Activated naive CD4-positive, alpha-beta T cell treated with anti-CD3 and anti-CD28 coated beads, Interleukin-2, amount 10 ng/mL, durations not matched to agents 7 days and 5 days (primary cell): ENCODE data around the gene PPP4R1.
"Not testable (repeated sequence)": the region's sequence is repeated elsewhere in the genome, so short reads cannot be mapped to it uniquely, and the experiment has no call there.

ENCODE experiments used
- CTCF ChIA-PET: fragments of 350-600 bp; sonication (Branson Sonifier 250); formaldehyde crosslinking; loops from one replicate; lab custom pipeline; 2021; ENCODE audit warnings: antibody characterized with exemption; lab: Charles Lee
- DNase-seq: peaks from one replicate; pipeline ENCODE4 v3.0.0-alpha.2; 2020
- H3K27ac Mint-ChIP-seq: one replicate; pipeline ENCODE4 v1.8.0; 2021; ENCODE audit warnings: mild to moderate bottlenecking, moderate library complexity, mixed read lengths
- H3K27me3 Mint-ChIP-seq: one replicate; pipeline ENCODE4 v1.8.0; 2021; ENCODE audit warnings: mild to moderate bottlenecking, mixed read lengths
- H3K36me3 Mint-ChIP-seq: one replicate; pipeline ENCODE4 v1.8.0; 2021; ENCODE audit warnings: mixed read lengths
- H3K4me1 Mint-ChIP-seq: one replicate; pipeline ENCODE4 v1.8.0; 2021; ENCODE audit warnings: mixed read lengths
- H3K4me3 Mint-ChIP-seq: one replicate; pipeline ENCODE4 v1.8.0; 2021; ENCODE audit warnings: mild to moderate bottlenecking, moderate library complexity, mixed read lengths
- H3K9me3 Mint-ChIP-seq: one replicate; pipeline ENCODE4 v1.8.0; 2021; ENCODE audit warnings: mixed read lengths

The PPP4R1 gene

GRCh38 chr18:9613550-9614400, 584 bp downstream of the PPP4R1 start:
- peaks cover 15% of the 10 kb centered on the region for H3K36me3 Mint-ChIP-seq
- CTCF ChIA-PET: no interaction called here
- H3K9me3 Mint-ChIP-seq: no peaks in the 10 kb centered on the region
- DNase-seq: peak; percentile 65
- H3K4me1 Mint-ChIP-seq: peaks cover 54% of the 10 kb centered on the region
- peak overlapping the region; percentile 89 for H3K4me3 Mint-ChIP-seq
- H3K27ac Mint-ChIP-seq: peak overlapping the region; percentile 92
- H3K27me3 Mint-ChIP-seq: peaks cover 8% of the 10 kb centered on the region

- Mint-ChIP-seq H3K9me3 (no peaks in the 10 kb centered on the region), H3K27ac (peak overlapping the region; percentile 20), H3K27me3 (peaks cover 4% of the 10 kb centered on the region), H3K36me3 (peaks cover 15% of the 10 kb centered on the region), H3K4me3 (peak overlapping the region; percentile 89), H3K4me1 (peaks cover 62% of the 10 kb centered on the region)
- CTCF ChIA-PET: interaction anchor here (0.6 to 1.9 kb wide), 3 partner anchors 38 to 110 kb away, joined by 4 to 6 read pairs (median 4); no protein-coding TSS in a partner anchor
- no peak for DNase-seq
These were observed 1.4 kb downstream of the PPP4R1 start for GRCh38 chr18:9612977-9613376.

GRCh38 chr18:9612215-9612830, 2.0 kb downstream of the PPP4R1 start:
- Mint-ChIP-seq H3K27ac (peak overlapping the region; percentile 53), H3K4me1 (peaks cover 62% of the 10 kb centered on the region), H3K4me3 (peak overlapping the region; percentile 89), H3K9me3 (no peaks in the 10 kb centered on the region), H3K36me3 (peaks cover 16% of the 10 kb centered on the region), H3K27me3 (peaks cover 4% of the 10 kb centered on the region)
- CTCF ChIA-PET: interaction anchor here (0.6 to 1.9 kb wide), 4 partner anchors 37 to 110 kb away, joined by 3 to 6 read pairs (median 4); no protein-coding TSS in a partner anchor
- peak; percentile 46 for DNase-seq

DNA sequence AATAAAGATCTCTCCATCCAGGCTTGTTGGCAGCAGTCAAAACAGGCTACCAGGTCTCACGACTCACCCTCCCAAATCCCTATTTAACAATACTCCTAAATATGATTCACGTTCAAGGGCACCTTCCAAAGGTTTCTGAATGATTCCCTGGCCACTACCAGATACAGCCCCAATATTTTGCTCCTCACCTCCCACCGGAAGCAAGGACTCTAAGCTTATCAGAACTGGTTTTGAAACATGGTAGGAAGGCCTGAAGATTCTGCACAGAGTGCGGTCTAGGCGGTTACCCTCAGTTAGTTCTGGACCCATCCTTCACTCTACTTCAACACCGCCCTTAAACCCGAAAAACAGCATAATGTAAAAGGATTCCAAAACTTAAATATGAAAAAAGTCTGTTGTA, 5.2 kb downstream of the PPP4R1 start:
- H3K27me3 Mint-ChIP-seq: no peaks in the 10 kb centered on the region
- H3K9me3 Mint-ChIP-seq: no peaks in the 10 kb centered on the region
- CTCF ChIA-PET: no interaction called here
- peaks cover 19% of the 10 kb centered on the region for H3K36me3 Mint-ChIP-seq
- no peak overlapping the region for H3K4me3 Mint-ChIP-seq
- H3K4me1 Mint-ChIP-seq: peaks cover 48% of the 10 kb centered on the region
- no peak for DNase-seq
- no peak overlapping the region for H3K27ac Mint-ChIP-seq

- DNase-seq: no peak
- CTCF ChIA-PET: interaction anchor here (1.0 kb wide), 1 partner anchor 9 kb away, joined by 3 read pairs; no protein-coding TSS in a partner anchor
- Mint-ChIP-seq H3K4me3 (no peak overlapping the region), H3K4me1 (peaks cover 48% of the 10 kb centered on the region), H3K9me3 (no peaks in the 10 kb centered on the region), H3K27me3 (no peaks in the 10 kb centered on the region), H3K36me3 (peaks cover 20% of the 10 kb centered on the region), H3K27ac (no peak overlapping the region)
These were observed 5.6 kb downstream of the PPP4R1 start for GRCh38 chr18:9608728-9609127.

GRCh38 chr18:9608298-9608697, 6.1 kb downstream of the PPP4R1 start:
- H3K4me1 Mint-ChIP-seq: peaks cover 44% of the 10 kb centered on the region
- H3K27ac Mint-ChIP-seq: no peak overlapping the region
- no peak overlapping the region for H3K4me3 Mint-ChIP-seq
- DNase-seq: no peak
- CTCF ChIA-PET: interaction anchor here (0.7 to 1.0 kb wide), 2 partner anchors 9 to 14 kb away, joined by 3 read pairs; no protein-coding TSS in a partner anchor
- no peaks in the 10 kb centered on the region for H3K27me3 Mint-ChIP-seq
- peaks cover 20% of the 10 kb centered on the region for H3K36me3 Mint-ChIP-seq
- H3K9me3 Mint-ChIP-seq: no peaks in the 10 kb centered on the region

DNA sequence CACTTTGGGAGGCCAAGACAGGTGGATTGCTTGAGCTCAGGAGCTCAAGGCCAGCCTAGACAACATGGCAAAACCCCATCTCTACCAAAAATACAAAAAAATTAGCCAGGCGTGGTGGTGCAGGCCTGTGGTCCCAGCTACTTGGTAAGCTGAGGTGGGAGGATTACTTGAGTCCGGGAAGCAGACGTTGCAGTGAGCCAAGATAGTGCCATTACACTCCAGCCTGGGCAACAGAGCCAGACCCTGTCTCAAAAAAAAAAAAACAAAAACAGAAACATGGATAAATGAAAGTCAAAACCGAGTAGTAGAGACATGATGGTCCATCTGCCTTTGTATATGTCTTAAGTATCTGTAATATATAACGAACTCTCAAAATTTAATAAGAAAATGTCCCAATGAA, 7.2 kb downstream of the PPP4R1 start:
- H3K4me3 Mint-ChIP-seq, DNase-seq, H3K27me3 Mint-ChIP-seq, CTCF ChIA-PET, H3K27ac Mint-ChIP-seq, H3K9me3 Mint-ChIP-seq: not testable (repeated sequence)
- Mint-ChIP-seq H3K36me3 (peaks cover 22% of the 10 kb centered on the region), H3K4me1 (peaks cover 33% of the 10 kb centered on the region)

DNA sequence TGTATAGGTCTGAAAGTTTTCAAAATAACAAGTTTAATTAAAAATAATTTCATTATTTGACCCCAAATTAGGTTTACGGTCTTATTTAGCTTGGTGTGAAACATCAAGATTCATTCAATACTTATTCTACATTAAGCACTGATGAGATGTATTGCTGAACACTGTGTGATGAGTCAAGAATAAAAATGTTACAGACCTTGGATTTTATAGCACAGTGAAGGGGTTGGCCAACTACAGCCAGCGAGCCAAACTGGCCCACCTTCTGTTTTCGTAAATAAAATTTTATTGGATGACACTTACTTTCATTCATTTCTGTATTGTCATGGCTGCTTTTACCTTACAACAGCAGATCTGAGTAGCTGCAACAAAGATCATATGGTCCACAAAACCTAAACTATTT, 8.3 kb downstream of the PPP4R1 start:
- peaks cover 5% of the 10 kb centered on the region for H3K9me3 Mint-ChIP-seq
- H3K4me1 Mint-ChIP-seq: peaks cover 26% of the 10 kb centered on the region
- H3K27me3 Mint-ChIP-seq: no peaks in the 10 kb centered on the region
- H3K27ac Mint-ChIP-seq: no peak overlapping the region
- CTCF ChIA-PET: no interaction called here
- peaks cover 20% of the 10 kb centered on the region for H3K36me3 Mint-ChIP-seq
- no peak for DNase-seq
- H3K4me3 Mint-ChIP-seq: no peak overlapping the region

DNA sequence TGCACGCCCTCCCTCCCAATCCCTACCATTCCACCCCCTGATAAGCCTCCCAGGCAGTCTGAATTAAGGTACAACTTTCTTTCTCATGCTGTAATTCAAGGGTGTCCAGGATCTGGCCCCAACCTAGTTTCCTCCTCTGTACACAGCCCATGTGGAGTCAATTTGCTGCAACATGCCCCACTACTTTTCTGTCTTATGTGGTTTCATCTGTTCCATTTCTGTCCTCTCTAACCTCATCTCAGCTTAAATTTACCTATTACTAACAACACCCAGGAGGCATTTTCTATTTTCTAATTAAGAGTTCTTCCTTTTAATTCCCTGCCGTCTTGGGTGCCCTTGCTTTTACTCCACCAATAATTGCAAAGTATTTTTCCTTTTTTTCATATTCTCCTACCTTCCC, 10.0 kb downstream of the PPP4R1 start:
- Mint-ChIP-seq H3K9me3 (peaks cover 9% of the 10 kb centered on the region), H3K36me3 (peaks cover 15% of the 10 kb centered on the region), H3K4me1 (peaks cover 19% of the 10 kb centered on the region), H3K4me3 (no peak overlapping the region), H3K27me3 (no peaks in the 10 kb centered on the region), H3K27ac (no peak overlapping the region)
- CTCF ChIA-PET: no interaction called here
- DNase-seq: no peak

GRCh38 chr18:9599328-9599727, 15.0 kb downstream of the PPP4R1 start:
- peaks cover 17% of the 10 kb centered on the region for H3K9me3 Mint-ChIP-seq
- peaks cover 30% of the 10 kb centered on the region for H3K36me3 Mint-ChIP-seq
- no peak for DNase-seq
- no peak overlapping the region for H3K4me3 Mint-ChIP-seq
- CTCF ChIA-PET: interaction anchor here (0.7 to 0.8 kb wide), 2 partner anchors 9 to 12 kb away, joined by 3 read pairs; no protein-coding TSS in a partner anchor
- H3K27ac Mint-ChIP-seq: no peak overlapping the region
- peaks cover 15% of the 10 kb centered on the region for H3K4me1 Mint-ChIP-seq
- no peaks in the 10 kb centered on the region for H3K27me3 Mint-ChIP-seq

- Mint-ChIP-seq H3K27me3 (no peaks in the 10 kb centered on the region), H3K4me3 (no peak overlapping the region), H3K36me3 (peaks cover 31% of the 10 kb centered on the region), H3K27ac (no peak overlapping the region), H3K4me1 (peaks cover 14% of the 10 kb centered on the region), H3K9me3 (peaks cover 17% of the 10 kb centered on the region)
- no peak for DNase-seq
- CTCF ChIA-PET: no interaction called here
These were observed 16.8 kb downstream of the PPP4R1 start for GRCh38 chr18:9597609-9598008.

- DNase-seq: no peak
- Mint-ChIP-seq H3K4me1 (peaks cover 14% of the 10 kb centered on the region), H3K9me3 (peaks cover 16% of the 10 kb centered on the region), H3K4me3 (no peak overlapping the region), H3K27ac (no peak overlapping the region), H3K36me3 (peaks cover 33% of the 10 kb centered on the region), H3K27me3 (no peaks in the 10 kb centered on the region)
- CTCF ChIA-PET: interaction anchor here (0.6 kb wide), 1 partner anchor 201 kb away, joined by 3 read pairs; no protein-coding TSS in a partner anchor
These were observed 17.4 kb downstream of the PPP4R1 start for GRCh38 chr18:9596843-9597526.

DNA sequence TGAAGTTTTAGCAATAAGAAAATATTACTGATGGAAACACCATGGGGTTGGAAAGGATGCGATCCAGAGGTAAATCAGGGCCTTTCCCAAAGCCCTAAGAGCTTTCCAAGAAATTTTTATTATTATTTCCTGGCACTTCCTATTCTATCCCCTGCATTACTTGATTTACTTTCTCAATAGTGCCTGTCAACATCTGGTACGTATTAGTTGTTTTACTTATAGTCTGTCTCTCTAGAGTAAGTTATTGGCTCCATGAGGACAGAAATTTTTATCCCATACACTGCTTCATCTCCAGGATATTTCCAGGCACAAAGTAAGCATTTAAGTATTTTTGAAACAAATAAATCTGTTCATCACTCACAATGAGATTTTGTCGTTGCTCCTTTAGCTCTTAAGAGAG, 18.1 kb downstream of the PPP4R1 start:
- no peak overlapping the region for H3K27ac Mint-ChIP-seq
- H3K4me1 Mint-ChIP-seq: peaks cover 14% of the 10 kb centered on the region
- CTCF ChIA-PET: interaction anchor here (0.6 kb wide), 1 partner anchor 200 kb away, joined by 3 read pairs; no protein-coding TSS in a partner anchor
- peaks cover 35% of the 10 kb centered on the region for H3K36me3 Mint-ChIP-seq
- DNase-seq: no peak
- no peak overlapping the region for H3K4me3 Mint-ChIP-seq
- H3K9me3 Mint-ChIP-seq: peaks cover 13% of the 10 kb centered on the region
- no peaks in the 10 kb centered on the region for H3K27me3 Mint-ChIP-seq
